Activated CD4-positive, CD25-positive, alpha-beta regulatory T cell treated with anti-CD3 and anti-CD28 coated beads, Interleukin-2, amount 50 U/mL, for 72 hours (primary cell): Measurements from ENCODE around the gene CLGN.
"Not testable (repeated sequence)": the region's sequence is repeated elsewhere in the genome, so short reads cannot be mapped to it uniquely, and the experiment has no call there.

ENCODE experiments used
- DNase-seq: peaks from one replicate; pipeline ENCODE4 v3.0.0; 2021

The CLGN gene

GRCh38 chr4:140427106-140427918 is at the start of gene CLGN:
Gene CLGN (minus strand): TSS chr4:140427648. CDS start chr4:140413078, 14,570 bp downstream.
- peak; percentile 47 for DNase-seq

DNA sequence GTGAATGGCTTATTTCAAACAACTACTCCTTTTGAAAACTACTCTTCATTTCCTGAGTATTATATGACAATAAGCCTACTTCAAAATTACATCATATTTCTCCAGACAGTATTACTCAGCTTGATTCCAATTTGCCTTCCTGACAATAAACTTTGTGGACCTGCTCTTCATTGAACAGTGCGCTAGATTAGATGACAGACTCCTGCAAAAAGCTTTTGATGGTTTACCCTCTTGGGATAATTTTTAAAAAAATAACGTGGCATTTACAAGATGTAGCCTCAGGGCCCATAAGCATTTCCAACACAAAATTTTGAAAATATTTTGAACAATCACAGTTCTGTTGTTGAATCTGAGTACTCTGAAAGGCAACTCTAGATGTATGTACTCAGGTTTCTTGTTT is 44.7 kb upstream of the CLGN start:
- DNase-seq, result no peak

- no peak for DNase-seq
These were observed 42.6 kb upstream of the CLGN start for GRCh38 chr4:140469791-140470733.

GRCh38 chr4:140466146-140466545 is 38.7 kb upstream of the CLGN start:
- no peak for DNase-seq

GRCh38 chr4:140463614-140464013 is 36.2 kb upstream of the CLGN start:
- no peak for DNase-seq

- no peak for DNase-seq
These were observed 35.7 kb upstream of the CLGN start for GRCh38 chr4:140463182-140463581.

- no peak for DNase-seq
These were observed 22.9 kb upstream of the CLGN start for GRCh38 chr4:140450352-140450751.

GRCh38 chr4:140448830-140449229 is 21.4 kb upstream of the CLGN start:
- no peak for DNase-seq

DNA sequence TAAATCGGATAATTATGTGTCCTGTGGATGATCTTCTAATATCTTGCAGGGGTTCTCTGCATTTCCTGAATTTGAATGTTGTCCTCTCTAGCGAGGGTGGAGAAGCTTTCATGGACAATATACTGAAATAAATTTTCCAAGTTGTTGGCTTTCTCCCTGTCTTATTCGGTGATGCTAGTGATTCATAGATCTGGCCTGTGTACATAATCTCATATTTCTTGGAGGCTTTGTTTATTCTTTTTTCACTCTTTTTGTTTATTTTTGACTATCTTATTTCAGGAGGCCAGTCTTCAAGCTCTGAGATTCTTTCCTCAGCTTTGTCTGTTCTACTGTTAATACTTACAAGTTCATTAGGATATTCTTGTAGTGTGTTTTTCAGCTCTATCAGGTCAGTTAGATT is 20.7 kb upstream of the CLGN start:
- no peak for DNase-seq

GRCh38 chr4:140444347-140444746 is 16.9 kb upstream of the CLGN start:
- DNase-seq, result not testable (repeated sequence)

DNA sequence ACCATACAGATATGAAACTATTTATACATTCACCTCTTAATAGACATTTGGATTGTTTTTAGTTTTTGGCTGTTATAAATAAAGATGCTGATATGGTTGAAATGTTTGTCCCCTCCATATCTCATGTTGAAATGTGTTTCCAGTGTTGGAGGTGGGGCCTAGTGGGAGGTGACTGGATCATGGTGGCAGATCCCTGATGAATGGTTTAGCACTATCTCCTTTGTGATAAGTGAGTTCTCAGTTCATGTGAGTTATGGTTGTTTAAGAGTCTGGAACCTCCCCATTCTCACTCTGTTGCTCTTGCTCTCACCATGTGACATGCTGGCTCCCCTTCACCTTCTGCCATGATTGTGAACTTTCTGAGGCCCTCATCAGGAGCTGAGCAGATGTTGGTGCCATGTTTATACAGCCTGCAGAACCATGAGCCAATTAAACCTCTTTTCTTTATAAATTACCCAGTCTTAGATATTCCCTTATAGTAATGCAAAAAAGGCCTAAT is 12.2 kb upstream of the CLGN start:
- DNase-seq, result no peak

GRCh38 chr4:140427919-140428471 is 547 bp upstream of the CLGN start:
- no peak for DNase-seq

GRCh38 chr4:140426610-140427105 is 790 bp downstream of the CLGN start:
- DNase-seq, result no peak

- no peak for DNase-seq
These were observed 4.3 kb downstream of the CLGN start for GRCh38 chr4:140423106-140423505.

DNA sequence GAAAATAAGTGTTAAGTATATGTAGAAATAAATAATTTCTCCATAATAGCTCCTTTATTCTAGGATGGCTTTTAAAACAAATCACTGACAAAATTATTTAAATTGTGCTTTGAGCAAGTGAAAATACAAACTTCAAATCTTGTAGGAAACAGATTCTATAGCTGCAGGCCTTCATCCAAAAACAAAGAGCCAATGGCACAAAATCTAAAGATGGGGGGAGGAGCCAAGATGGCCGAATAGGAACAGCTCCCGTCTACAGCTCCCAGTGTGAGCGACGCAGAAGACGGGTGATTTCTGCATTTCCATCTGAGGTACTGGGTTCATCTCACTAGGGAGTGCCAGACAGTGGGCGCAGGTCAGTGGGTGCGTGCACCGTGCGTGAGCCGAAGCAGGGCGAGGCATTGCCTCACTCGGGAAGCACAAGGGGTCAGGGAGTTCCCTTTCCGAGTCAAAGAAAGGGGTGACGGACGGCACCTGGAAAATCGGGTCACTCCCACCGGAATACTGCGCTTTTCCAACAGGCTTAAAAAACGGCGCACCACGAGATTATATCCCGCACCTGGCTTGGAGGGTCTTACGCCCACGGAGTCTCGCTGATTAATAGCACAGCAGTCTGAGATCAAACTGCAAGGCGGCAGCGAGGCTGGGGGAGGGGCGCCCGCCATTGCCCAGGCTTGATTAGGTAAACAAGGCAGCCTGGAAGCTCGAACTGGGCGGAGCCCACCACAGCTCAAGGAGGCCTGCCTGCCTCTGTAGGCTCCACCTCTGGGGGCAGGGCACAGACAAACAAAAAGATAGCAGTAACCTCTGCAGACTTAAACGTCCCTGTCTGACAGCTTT is 14.1 kb downstream of the CLGN start:
- not testable (repeated sequence) for DNase-seq

DNA sequence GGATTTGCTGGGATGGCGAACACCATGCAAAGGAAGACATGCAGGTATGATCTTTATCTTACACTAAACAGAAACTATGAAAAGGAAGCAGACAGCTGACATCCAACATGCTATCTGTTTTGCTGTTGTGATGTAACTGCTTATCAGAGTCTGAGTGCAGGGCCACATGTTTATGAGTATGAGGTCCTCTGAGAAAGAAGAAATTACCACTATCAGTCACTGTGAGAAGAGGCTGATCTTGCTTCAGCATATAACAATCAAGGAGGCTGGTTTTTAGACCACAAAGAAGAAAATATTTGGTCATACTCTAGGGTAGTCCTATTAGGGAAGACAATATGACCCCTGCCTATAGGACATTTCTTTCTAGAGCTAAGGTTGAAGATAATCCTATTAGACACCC is 18.5 kb downstream of the CLGN start:
- DNase-seq, result no peak

GRCh38 chr4:140406292-140406691 is 21.2 kb downstream of the CLGN start:
- DNase-seq, result no peak

DNA sequence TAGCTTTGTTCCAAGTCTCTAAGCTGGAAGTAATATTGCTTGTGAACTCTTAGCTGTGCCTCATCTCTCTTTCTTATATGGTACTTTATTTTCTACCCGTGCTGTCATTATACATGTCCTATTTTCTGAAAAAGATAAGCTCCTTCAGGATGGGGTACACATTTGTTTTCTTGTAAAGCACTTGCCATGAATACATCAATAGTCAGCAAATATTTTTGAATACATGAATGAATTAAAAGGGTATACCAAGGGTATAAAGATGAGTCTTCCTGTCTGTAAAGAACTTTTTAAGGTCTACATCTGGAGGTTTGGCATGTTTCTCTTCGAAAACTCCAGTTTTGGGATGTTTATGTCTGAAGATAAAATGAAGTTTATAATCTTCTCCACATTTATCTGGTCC is 27.3 kb downstream of the CLGN start:
- DNase-seq, result no peak

DNA sequence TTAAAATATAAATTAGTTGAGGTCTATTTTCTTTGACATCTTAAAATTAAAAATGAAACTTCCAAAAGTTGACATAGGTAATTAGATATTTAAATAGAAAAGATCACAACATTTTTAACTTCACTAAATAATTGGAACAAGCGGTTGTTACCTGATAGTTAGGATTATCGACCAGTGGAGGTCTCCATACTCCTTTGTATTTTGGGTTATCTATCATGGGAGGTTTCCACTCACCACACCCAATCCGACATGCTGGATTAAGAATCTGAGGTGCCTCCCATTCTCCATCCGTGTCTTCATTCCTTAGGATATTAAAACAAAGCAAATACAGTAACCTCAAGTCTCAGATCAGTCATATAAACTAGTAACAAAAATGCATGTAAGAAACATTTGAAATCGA is 31.8 kb downstream of the CLGN start:
- no peak for DNase-seq

DNA sequence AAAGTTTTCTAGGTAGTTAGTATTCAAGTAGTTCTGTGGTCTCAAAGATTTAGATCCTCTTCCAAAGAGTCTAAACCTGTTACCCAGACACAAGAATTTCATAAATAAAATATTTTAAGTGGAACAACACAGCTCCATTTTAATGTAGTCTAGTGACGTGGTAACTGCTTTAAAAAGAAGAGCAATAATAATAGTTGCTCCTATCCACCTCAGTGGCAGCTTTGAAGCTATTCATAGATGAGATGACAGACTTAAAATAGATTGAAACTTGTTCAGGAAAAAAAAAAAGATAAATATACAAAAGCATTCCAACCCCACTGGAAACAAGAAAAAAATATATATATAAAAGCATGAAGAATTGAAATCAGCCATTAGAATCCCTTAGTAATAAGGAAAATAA is 39.4 kb downstream of the CLGN start:
- no peak for DNase-seq

DNA sequence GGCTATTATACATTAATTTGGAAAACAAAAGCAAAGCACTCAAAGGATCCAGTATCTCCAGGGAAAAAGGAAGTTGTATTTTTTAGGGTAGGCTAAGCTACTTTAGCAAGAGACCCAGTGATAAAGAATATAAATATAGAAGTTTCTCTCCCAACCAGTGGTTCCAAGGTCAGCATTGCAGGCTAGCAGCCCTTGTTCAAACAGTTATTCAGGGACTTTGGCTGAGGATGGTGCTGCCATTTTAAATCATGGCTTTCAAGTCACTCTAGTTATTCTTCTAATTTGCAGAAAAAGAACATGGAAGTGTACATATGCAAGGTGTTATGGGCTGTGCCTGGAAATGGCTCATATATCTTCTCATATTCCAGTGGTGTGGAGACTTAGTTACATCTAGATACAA is 44.7 kb downstream of the CLGN start:
- DNase-seq, result no peak

GRCh38 chr4:140374130-140374477 is 53.3 kb downstream of the CLGN start:
- DNase-seq, result no peak
